Upper lobe of left lung (tissue), 4 donors: ENCODE data around the gene KRTAP10-2.

Experiments used
- EP300 ChIP-seq, 4 donors: sonication (generic); formaldehyde crosslinking; IDR thresholded peaks; one replicate each; pipeline ENCODE4 v1.5.1; 2017; ENCODE audit warnings: antibody characterized with exemption in 4 of 4, control low read depth in 2 of 4
- POLR2A ChIP-seq, 4 donors: fragments of 450-650 bp; IDR thresholded peaks; one replicate each; pipeline ENCODE4 v1.5.1; 2016 to 2017; ENCODE audit warnings: antibody characterized with exemption in 4 of 4, mild to moderate bottlenecking in 2 of 4
- POLR2AphosphoS5 ChIP-seq, 2 donors: sonication (generic); formaldehyde crosslinking; IDR thresholded peaks; one replicate each; pipeline ENCODE4 v1.5.1; 2017; ENCODE audit warnings: antibody characterized with exemption in 2 of 2
- TF ChIP-seq, protein P1 (sequence below), 6 experiments: fragments of 450-650 bp in 4 of 6; fragments of 200-600 bp in 2 of 6; sonication (generic) in 2 of 6; IDR thresholded peaks; one replicate each; pipeline ENCODE4 v1.5.1; 2016 to 2019; ENCODE audit warnings: antibody characterized with exemption in 6 of 6

DNA sequence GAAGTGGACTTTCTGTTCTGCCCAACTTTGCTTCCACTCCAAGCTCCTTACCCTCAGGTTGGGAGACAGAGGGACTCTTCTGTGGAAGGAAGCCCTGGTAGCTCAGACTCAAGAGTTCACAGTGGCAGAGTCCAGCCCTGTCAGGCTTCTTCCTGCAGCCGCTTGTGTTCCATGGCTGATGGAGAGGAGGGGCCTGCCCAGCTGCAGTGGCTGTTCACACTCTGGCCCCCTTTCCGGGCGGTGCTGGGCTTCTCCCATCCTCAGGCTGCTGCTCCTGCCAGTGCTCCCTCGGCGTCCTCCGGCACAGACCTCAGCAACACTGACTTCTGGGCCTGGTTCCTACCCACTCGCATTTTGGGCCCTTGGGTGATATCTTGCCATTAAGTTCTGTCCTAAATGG lies 15.3 kb downstream of the KRTAP10-2 start:
- TF ChIP-seq, protein P1, sequence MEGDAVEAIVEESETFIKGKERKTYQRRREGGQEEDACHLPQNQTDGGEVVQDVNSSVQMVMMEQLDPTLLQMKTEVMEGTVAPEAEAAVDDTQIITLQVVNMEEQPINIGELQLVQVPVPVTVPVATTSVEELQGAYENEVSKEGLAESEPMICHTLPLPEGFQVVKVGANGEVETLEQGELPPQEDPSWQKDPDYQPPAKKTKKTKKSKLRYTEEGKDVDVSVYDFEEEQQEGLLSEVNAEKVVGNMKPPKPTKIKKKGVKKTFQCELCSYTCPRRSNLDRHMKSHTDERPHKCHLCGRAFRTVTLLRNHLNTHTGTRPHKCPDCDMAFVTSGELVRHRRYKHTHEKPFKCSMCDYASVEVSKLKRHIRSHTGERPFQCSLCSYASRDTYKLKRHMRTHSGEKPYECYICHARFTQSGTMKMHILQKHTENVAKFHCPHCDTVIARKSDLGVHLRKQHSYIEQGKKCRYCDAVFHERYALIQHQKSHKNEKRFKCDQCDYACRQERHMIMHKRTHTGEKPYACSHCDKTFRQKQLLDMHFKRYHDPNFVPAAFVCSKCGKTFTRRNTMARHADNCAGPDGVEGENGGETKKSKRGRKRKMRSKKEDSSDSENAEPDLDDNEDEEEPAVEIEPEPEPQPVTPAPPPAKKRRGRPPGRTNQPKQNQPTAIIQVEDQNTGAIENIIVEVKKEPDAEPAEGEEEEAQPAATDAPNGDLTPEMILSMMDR (IDR thresholded peaks at IDR 0.05) = no peak
- TF ChIP-seq POLR2A (IDR thresholded peaks at IDR 0.05) (no peak), EP300 (IDR thresholded peaks at IDR 0.05) (no peak), POLR2AphosphoS5 (IDR thresholded peaks at IDR 0.05) (no peak)
